PFSK-1 (cell line): ENCODE measurements around the gene ANKS3. TPM values are rescaled to one million over a fixed set of nuclear protein-coding genes. Genes with fewer than 3 reads are reported as not detected.

Experiments used
- FOXP2 ChIP-seq: optimal IDR thresholded peaks from 2 replicates; pipeline ENCODE3; 2011; ENCODE audit warnings: borderline replicate concordance, control low read depth, inconsistent platforms; ENCODE audit not compliant: insufficient read depth; ENCODE audit errors: extremely low read length, extremely low read depth
- POLR2AphosphoS5 ChIP-seq: IDR thresholded peaks from 2 replicates; pipeline ENCODE4 v1.6.1; 2012; ENCODE audit warnings: low read depth, mild to moderate bottlenecking, control low read depth, low read length, moderate library complexity
- REST ChIP-seq, 2 experiments: IDR thresholded peaks; 2 replicates each; pipeline versions ENCODE4 v1.6.1 to v1.8.0; 2011 to 2012; ENCODE audit warnings: low read depth in 2 of 2, low read length in 2 of 2, control low read depth in 1 of 2, inconsistent platforms in 1 of 2, mild to moderate bottlenecking in 1 of 2, moderate library complexity in 1 of 2; ENCODE audit not compliant: insufficient read depth in 1 of 2
- SIN3A ChIP-seq: IDR thresholded peaks from 2 replicates; pipeline ENCODE4 v1.6.1; 2012; ENCODE audit warnings: mild to moderate bottlenecking, low read length, moderate library complexity, borderline replicate concordance; ENCODE audit not compliant: insufficient read depth
- TAF1 ChIP-seq: IDR thresholded peaks from 2 replicates; pipeline ENCODE4 v1.6.1; 2012; ENCODE audit warnings: low read length, control low read depth, borderline replicate concordance; ENCODE audit not compliant: insufficient read depth
- polyA plus RNA-seq: library from polyadenylated mRNA; unstranded; fragments of >200 nt; gene quantifications from one replicate; pipeline ENCODE4 v1.2.1, GENCODE V29; 2012; ENCODE audit warnings: low read depth, missing spikeins; ENCODE audit not compliant: insufficient read length

Gene ANKS3
- 16.2 TPM for polyA plus RNA-seq

GRCh38 chr16:4734063-4734729, at the start of gene ANKS3, which contains the start of gene DNAAF8:
Gene ANKS3 (minus strand): TSS chr16:4734271. CDS start chr16:4730149, 4,122 bp downstream.
Gene DNAAF8 (plus strand): TSS chr16:4734537. CDS start chr16:4736515, 1,978 bp downstream.
- TF ChIP-seq POLR2AphosphoS5 (peak; percentile 43; the same call in 1 of the 2 replicates), FOXP2 (peak; percentile 70), TAF1 (0 out of 2 replicates have a peak, but pooled peaks have one; percentile 11), REST (IDR thresholded peaks at IDR 0.05; ENCODE audit: insufficient read depth in 1 of 2, low read depth in 2 of 2, low read length in 2 of 2) (peak; percentile 64 to 79), SIN3A (no peak)

- TF ChIP-seq REST (IDR thresholded peaks at IDR 0.05; ENCODE audit: insufficient read depth in 1 of 2, low read depth in 2 of 2, low read length in 2 of 2) (no peak), SIN3A (no peak), TAF1 (no peak), POLR2AphosphoS5 (no peak), FOXP2 (no peak)
These were observed 49.3 kb upstream of the ANKS3 start for GRCh38 chr16:4783251-4783950.

GRCh38 chr16:4780235-4780634, 46.2 kb upstream of the ANKS3 start:
- TF ChIP-seq TAF1 (no peak), POLR2AphosphoS5 (no peak), SIN3A (no peak), REST (IDR thresholded peaks at IDR 0.05; ENCODE audit: insufficient read depth in 1 of 2, low read depth in 2 of 2, low read length in 2 of 2) (no peak), FOXP2 (no peak)

- no peak for TF ChIP-seq FOXP2
These were observed 44.0 kb upstream of the ANKS3 start for GRCh38 chr16:4778050-4778392.

- no peak for TF ChIP-seq REST (IDR thresholded peaks at IDR 0.05; ENCODE audit: insufficient read depth in 1 of 2, low read depth in 2 of 2, low read length in 2 of 2)
- no peak for TF ChIP-seq SIN3A
- TF ChIP-seq TAF1, result no peak
- no peak for TF ChIP-seq POLR2AphosphoS5
- no peak for TF ChIP-seq FOXP2
These were observed 43.4 kb upstream of the ANKS3 start for GRCh38 chr16:4777339-4778049.
